ENCODE results near the gene ATP8B1. TPM values are rescaled to one million over a fixed set of nuclear protein-coding genes. Genes with fewer than 3 reads are reported as not detected.

The ATP8B1 gene
- total and polyA plus RNA-seq, 4 donors = 3.9 to 22.0 (median 5.7) TPM

DNA sequence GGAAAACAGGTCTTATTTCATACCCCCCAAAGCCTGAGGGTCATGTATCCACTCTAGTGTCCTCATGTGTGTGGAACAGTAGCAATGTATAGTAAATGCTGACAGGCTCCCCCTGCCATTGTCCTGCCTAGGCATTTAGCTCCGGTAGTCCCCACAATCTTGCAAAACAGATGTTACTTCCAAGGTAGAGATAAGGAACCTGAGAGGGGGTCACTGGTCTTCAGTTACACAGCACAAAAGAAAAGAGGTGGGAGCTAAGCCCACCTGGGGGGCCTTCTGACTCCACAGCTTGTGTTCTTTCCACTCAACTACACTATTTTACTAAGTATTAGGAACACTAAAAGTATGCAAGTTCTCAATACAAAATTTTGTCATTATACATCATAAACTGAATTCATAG, 199.2 kb downstream of the ATP8B1 start:
- Histone ChIP-seq H3K27me3 (ENCODE audit: control insufficient read depth in 4 of 4, insufficient read depth in 4 of 4, low read length in 3 of 4) (no peaks in the 10 kb centered on the region), H3K4me3 (ENCODE audit: low read depth in 1 of 3, low read length in 3 of 3) (no peak overlapping the region), H3K9me3 (ENCODE audit: control insufficient read depth in 4 of 4, low read length in 3 of 4) (no peaks in the 10 kb centered on the region), H3K27ac (ENCODE audit: low read depth in 1 of 2, low read length in 2 of 2) (no peak overlapping the region), H3K9ac (ENCODE audit: low read depth in 1 of 2, low read length in 2 of 2) (no peak overlapping the region), H3K4me1 (ENCODE audit: control insufficient read depth in 4 of 4, insufficient read depth in 4 of 4, low read length in 3 of 4) (no peaks in the 10 kb centered on the region), H3K36me3 (ENCODE audit: control insufficient read depth in 4 of 4, insufficient read depth in 3 of 4, low read depth in 1 of 4, low read length in 3 of 4) (peaks cover 21 to 81% (median 68%) of the 10 kb centered on the region in 4 donors)
- 90% methylated on average over 1 of the region's 1 CpG for WGBS
- DNase-seq (ENCODE audit: low spot score) = no peak
- TF ChIP-seq FOXA1 (IDR thresholded peaks at IDR 0.05) (no peak), NR2F2 (IDR thresholded peaks at IDR 0.05) (no peak), FOXA2 (IDR thresholded peaks at IDR 0.05) (no peak), GABPA (IDR thresholded peaks at IDR 0.05 in 1 of 2, conservative IDR thresholded peaks at IDR 0.05 in 1 of 2) (no peak), SP1 (IDR thresholded peaks at IDR 0.05) (no peak), HNF4A (conservative IDR thresholded peaks at IDR 0.05) (no peak), RAD21 (IDR thresholded peaks at IDR 0.05) (no peak), JUND (IDR thresholded peaks at IDR 0.05) (no peak), YY1 (IDR thresholded peaks at IDR 0.05) (no peak), EGR1 (IDR thresholded peaks at IDR 0.05; ENCODE audit: low read depth in 2 of 2) (no peak), TAF1 (conservative IDR thresholded peaks at IDR 0.05) (no peak), HNF4G (IDR thresholded peaks at IDR 0.05) (no peak)
- TF ChIP-seq, protein P1, sequence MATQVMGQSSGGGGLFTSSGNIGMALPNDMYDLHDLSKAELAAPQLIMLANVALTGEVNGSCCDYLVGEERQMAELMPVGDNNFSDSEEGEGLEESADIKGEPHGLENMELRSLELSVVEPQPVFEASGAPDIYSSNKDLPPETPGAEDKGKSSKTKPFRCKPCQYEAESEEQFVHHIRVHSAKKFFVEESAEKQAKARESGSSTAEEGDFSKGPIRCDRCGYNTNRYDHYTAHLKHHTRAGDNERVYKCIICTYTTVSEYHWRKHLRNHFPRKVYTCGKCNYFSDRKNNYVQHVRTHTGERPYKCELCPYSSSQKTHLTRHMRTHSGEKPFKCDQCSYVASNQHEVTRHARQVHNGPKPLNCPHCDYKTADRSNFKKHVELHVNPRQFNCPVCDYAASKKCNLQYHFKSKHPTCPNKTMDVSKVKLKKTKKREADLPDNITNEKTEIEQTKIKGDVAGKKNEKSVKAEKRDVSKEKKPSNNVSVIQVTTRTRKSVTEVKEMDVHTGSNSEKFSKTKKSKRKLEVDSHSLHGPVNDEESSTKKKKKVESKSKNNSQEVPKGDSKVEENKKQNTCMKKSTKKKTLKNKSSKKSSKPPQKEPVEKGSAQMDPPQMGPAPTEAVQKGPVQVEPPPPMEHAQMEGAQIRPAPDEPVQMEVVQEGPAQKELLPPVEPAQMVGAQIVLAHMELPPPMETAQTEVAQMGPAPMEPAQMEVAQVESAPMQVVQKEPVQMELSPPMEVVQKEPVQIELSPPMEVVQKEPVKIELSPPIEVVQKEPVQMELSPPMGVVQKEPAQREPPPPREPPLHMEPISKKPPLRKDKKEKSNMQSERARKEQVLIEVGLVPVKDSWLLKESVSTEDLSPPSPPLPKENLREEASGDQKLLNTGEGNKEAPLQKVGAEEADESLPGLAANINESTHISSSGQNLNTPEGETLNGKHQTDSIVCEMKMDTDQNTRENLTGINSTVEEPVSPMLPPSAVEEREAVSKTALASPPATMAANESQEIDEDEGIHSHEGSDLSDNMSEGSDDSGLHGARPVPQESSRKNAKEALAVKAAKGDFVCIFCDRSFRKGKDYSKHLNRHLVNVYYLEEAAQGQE (IDR thresholded peaks at IDR 0.05) = no peak
- TF ChIP-seq, protein P2, sequence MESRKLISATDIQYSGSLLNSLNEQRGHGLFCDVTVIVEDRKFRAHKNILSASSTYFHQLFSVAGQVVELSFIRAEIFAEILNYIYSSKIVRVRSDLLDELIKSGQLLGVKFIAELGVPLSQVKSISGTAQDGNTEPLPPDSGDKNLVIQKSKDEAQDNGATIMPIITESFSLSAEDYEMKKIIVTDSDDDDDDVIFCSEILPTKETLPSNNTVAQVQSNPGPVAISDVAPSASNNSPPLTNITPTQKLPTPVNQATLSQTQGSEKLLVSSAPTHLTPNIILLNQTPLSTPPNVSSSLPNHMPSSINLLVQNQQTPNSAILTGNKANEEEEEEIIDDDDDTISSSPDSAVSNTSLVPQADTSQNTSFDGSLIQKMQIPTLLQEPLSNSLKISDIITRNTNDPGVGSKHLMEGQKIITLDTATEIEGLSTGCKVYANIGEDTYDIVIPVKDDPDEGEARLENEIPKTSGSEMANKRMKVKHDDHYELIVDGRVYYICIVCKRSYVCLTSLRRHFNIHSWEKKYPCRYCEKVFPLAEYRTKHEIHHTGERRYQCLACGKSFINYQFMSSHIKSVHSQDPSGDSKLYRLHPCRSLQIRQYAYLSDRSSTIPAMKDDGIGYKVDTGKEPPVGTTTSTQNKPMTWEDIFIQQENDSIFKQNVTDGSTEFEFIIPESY (IDR thresholded peaks at IDR 0.05) = no peak
- TF ChIP-seq, protein P3, sequence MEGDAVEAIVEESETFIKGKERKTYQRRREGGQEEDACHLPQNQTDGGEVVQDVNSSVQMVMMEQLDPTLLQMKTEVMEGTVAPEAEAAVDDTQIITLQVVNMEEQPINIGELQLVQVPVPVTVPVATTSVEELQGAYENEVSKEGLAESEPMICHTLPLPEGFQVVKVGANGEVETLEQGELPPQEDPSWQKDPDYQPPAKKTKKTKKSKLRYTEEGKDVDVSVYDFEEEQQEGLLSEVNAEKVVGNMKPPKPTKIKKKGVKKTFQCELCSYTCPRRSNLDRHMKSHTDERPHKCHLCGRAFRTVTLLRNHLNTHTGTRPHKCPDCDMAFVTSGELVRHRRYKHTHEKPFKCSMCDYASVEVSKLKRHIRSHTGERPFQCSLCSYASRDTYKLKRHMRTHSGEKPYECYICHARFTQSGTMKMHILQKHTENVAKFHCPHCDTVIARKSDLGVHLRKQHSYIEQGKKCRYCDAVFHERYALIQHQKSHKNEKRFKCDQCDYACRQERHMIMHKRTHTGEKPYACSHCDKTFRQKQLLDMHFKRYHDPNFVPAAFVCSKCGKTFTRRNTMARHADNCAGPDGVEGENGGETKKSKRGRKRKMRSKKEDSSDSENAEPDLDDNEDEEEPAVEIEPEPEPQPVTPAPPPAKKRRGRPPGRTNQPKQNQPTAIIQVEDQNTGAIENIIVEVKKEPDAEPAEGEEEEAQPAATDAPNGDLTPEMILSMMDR (IDR thresholded peaks at IDR 0.05; ENCODE audit: low read depth, low read length, missing input control) = no peak
- TF ChIP-seq, protein P4, sequence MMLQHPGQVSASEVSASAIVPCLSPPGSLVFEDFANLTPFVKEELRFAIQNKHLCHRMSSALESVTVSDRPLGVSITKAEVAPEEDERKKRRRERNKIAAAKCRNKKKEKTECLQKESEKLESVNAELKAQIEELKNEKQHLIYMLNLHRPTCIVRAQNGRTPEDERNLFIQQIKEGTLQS (IDR thresholded peaks at IDR 0.05) = no peak
- TF ChIP-seq, protein P5, sequence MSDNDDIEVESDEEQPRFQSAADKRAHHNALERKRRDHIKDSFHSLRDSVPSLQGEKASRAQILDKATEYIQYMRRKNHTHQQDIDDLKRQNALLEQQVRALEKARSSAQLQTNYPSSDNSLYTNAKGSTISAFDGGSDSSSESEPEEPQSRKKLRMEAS (IDR thresholded peaks at IDR 0.05) = no peak

Small RNAs within 50 kb of the gene (small RNA-seq; reads per million reads assigned to genes)
- not detected for gene RNU6-742P

Other genes starting within 250 kb of the ATP8B1 start
- 1,000 to 10,000 TPM in 1 of 2 donors, 10 to 100 TPM in 1; 45.6 to 1,262 TPM for gene FECH, start 216.6 kb downstream of the ATP8B1 start, total RNA-seq
- 10 to 100 TPM; 13.8 to 38.7 TPM for gene FECH, start 216.6 kb downstream of the ATP8B1 start, polyA plus RNA-seq
- gene NARS1, start 181.5 kb downstream of the ATP8B1 start, total RNA-seq = 10 to 100 TPM; 64.4 to 81.8 TPM
- gene NARS1, start 181.5 kb downstream of the ATP8B1 start, polyA plus RNA-seq = 10 to 100 TPM; 42.6 to 60.0 TPM
- 10 to 100 TPM; 11.2 to 20.3 TPM for gene NEDD4L, start 240.9 kb upstream of the ATP8B1 start, total RNA-seq
- gene NEDD4L, start 240.9 kb upstream of the ATP8B1 start, polyA plus RNA-seq = 10 to 100 TPM; 10.2 to 15.1 TPM

Measured in liver (tissue), 10 donors.